Measurements from ENCODE around the gene PIGV. TPM values are rescaled to one million over a fixed set of nuclear protein-coding genes. Genes with fewer than 3 reads are reported as not detected.

The PIGV gene
- total and polyA plus RNA-seq, 4 experiments from 2014 or later: 7.9 to 18.2 (median 15.4) TPM

DNA sequence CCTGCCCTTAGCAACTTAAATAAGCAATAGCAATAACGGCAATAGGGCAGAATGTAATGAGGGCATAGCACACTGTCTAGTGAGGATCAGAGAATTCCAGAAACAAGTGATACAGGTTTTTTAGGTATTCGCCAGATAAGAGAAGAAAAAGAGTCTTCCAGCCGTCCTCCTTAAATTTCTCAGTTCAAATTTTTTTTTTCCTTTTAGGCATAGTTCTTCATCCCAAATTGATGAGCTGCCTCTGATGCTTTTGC is 1.8 kb downstream of the PIGV start:
- ChIA-PET CTCF (ENCODE audit: partially characterized antibody) (interaction anchor here (0.7 to 6.1 kb wide), 32 partner anchors 11 to 289 kb away, joined by 3 to 352 read pairs (median 10); partner anchors contain the start of gene ARID1A), POLR2A (ENCODE audit: partially characterized antibody) (interaction anchor here (1.1 to 13.8 kb wide), 17 partner anchors 11 to 318 kb away, joined by 4 to 595 read pairs (median 23); partner anchors contain the start of genes ARID1A, GPN2, HMGN2 and SFN)
- no peak for DNase-seq
- Histone ChIP-seq H3K4me1 (ENCODE audit: insufficient read depth, low read length) (peaks cover 63% of the 10 kb centered on the region), H3K4me3 (ENCODE audit: low read length in 2 of 2) (no peak overlapping the region), H3K9me3 (ENCODE audit: control insufficient read depth in 1 of 2, low read length in 2 of 2) (no peaks in the 10 kb centered on the region), H3K27me3 (ENCODE audit: insufficient read depth, low read length) (no peaks in the 10 kb centered on the region), H3K36me3 (ENCODE audit: insufficient read depth, low read length) (peaks cover 6% of the 10 kb centered on the region), H3K27ac (ENCODE audit: low read depth, low read length) (peak overlapping the region; percentile 90)
- H3K36me3 Mint-ChIP-seq: peaks cover 16 to 39% of the 10 kb centered on the region in 2 donors
- intact Hi-C loops (cut with micrococcal nuclease): loop anchor here (1.0 to 2.0 kb wide), 7 partner anchors 43 to 289 kb away; no protein-coding TSS in a partner anchor
- peaks cover 0 to 3% (median 0%) of the 10 kb centered on the region in 8 donors for H3K9me3 Mint-ChIP-seq
- H3K4me3 Mint-ChIP-seq: peak overlapping the region in 5 of 8 donors; percentile 86 to 100 (median 99)
- H3K27me3 Mint-ChIP-seq: no peaks in the 10 kb centered on the region
- peak overlapping the region in 6 of 7 donors; percentile 94 to 100 (median 100) for H3K27ac Mint-ChIP-seq
- H3K4me1 Mint-ChIP-seq: peaks cover 49 to 71% (median 62%) of the 10 kb centered on the region in 4 donors

DNA sequence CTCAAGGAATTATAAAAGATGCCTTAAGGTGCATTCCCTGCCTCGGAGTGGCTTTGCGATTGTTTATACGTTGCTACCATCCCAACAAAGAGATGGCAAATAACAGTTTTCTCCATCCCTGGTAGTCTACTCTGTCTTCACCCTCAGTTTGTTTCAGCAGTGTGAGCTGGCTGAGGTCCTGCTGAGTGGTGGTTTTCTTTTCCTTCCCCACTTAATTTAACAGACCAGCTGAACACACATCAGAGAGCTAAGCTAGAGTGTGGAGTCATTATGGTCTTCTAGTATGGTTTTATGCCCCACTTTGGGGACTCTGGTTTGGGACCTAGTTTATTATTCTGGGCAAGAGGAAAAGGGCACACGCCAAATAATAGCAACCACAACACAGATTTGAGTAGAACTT is 2.2 kb downstream of the PIGV start:
- H3K9me3 Mint-ChIP-seq: peaks cover 0 to 3% (median 0%) of the 10 kb centered on the region in 8 donors
- CTCF ChIA-PET (ENCODE audit: partially characterized antibody): interaction anchor here (0.7 to 6.1 kb wide), 30 partner anchors 10 to 289 kb away, joined by 3 to 352 read pairs (median 10); partner anchors contain the start of gene ARID1A
- peaks cover 10% of the 10 kb centered on the region for H3K36me3 ChIP-seq (ENCODE audit: insufficient read depth, low read length)
- peak overlapping the region in 5 of 8 donors; percentile 16 to 99 (median 58) for H3K4me3 Mint-ChIP-seq
- peak overlapping the region in 6 of 7 donors; percentile 60 to 100 (median 88) for H3K27ac Mint-ChIP-seq
- peaks cover 59% of the 10 kb centered on the region for H3K4me1 ChIP-seq (ENCODE audit: insufficient read depth, low read length)
- no peaks in the 10 kb centered on the region for H3K27me3 ChIP-seq (ENCODE audit: insufficient read depth, low read length)
- peaks cover 20 to 43% of the 10 kb centered on the region in 2 donors for H3K36me3 Mint-ChIP-seq
- no peak for DNase-seq
- POLR2A ChIA-PET (ENCODE audit: partially characterized antibody): interaction anchor here (0.7 to 13.8 kb wide), 12 partner anchors 11 to 290 kb away, joined by 4 to 595 read pairs (median 34); partner anchors contain the start of genes ARID1A, GPN2 and SFN
- H3K4me1 Mint-ChIP-seq: peaks cover 47 to 67% (median 58%) of the 10 kb centered on the region in 4 donors
- intact Hi-C loops (cut with micrococcal nuclease): loop anchor here (1.0 to 2.0 kb wide), 7 partner anchors 43 to 290 kb away; no protein-coding TSS in a partner anchor
- H3K27me3 Mint-ChIP-seq: no peaks in the 10 kb centered on the region
- peak overlapping the region; percentile 90 for H3K27ac ChIP-seq (ENCODE audit: low read depth, low read length)
- no peak overlapping the region for H3K4me3 ChIP-seq (ENCODE audit: low read length in 2 of 2)
- H3K9me3 ChIP-seq (ENCODE audit: control insufficient read depth in 1 of 2, low read length in 2 of 2): no peaks in the 10 kb centered on the region

DNA sequence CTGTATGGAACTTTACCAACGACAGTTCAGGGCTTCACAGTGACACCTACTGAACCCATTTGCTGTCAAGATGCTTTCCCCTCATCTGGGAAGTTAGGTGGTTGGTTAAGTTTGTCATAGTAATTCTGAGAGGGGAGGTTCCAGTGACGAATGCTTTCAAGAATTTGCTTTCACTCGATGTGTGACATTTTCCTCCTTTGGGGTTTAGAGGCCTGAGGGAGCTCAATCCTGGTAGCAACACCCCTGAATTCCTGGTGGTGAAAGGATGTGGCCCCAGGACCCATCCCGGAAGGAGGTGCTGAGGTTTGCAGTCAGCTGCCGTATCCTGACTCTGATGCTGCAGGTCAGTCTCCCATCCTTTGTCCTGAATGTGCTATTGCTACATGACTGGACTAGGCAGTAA is 2.8 kb downstream of the PIGV start:
- peaks cover 23 to 47% of the 10 kb centered on the region in 2 donors for H3K36me3 Mint-ChIP-seq

GRCh38 chr1:26791148-26791547 is 3.4 kb downstream of the PIGV start:
- Mint-ChIP-seq H3K4me3 (peak overlapping the region in 2 of 8 donors; percentile 16 to 57), H3K9me3 (peaks cover 0 to 3% (median 0%) of the 10 kb centered on the region in 8 donors), H3K4me1 (peaks cover 38 to 55% (median 47%) of the 10 kb centered on the region in 4 donors), H3K27me3 (no peaks in the 10 kb centered on the region), H3K27ac (peak overlapping the region; percentile 5 to 100 (median 78)), H3K36me3 (peaks cover 23 to 44% of the 10 kb centered on the region in 2 donors)
- peaks cover 47% of the 10 kb centered on the region for H3K4me1 ChIP-seq (ENCODE audit: insufficient read depth, low read length)
- ChIA-PET CTCF (ENCODE audit: partially characterized antibody) (interaction anchor here (0.8 to 6.1 kb wide), 20 partner anchors 9 to 291 kb away, joined by 3 to 352 read pairs (median 14); partner anchors contain the start of gene ARID1A), POLR2A (ENCODE audit: partially characterized antibody) (interaction anchor here (4.5 to 13.8 kb wide), 4 partner anchors 9 to 189 kb away, joined by 58 to 595 read pairs (median 86); partner anchors contain the start of gene ARID1A)
- H3K9me3 ChIP-seq (ENCODE audit: control insufficient read depth in 1 of 2, low read length in 2 of 2): no peaks in the 10 kb centered on the region
- no peak overlapping the region for H3K27ac ChIP-seq (ENCODE audit: low read depth, low read length)
- DNase-seq: no peak
- H3K27me3 ChIP-seq (ENCODE audit: insufficient read depth, low read length): no peaks in the 10 kb centered on the region
- H3K4me3 ChIP-seq (ENCODE audit: low read length in 2 of 2): no peak overlapping the region
- intact Hi-C loops (cut with micrococcal nuclease): no loop called here
- peaks cover 12% of the 10 kb centered on the region for H3K36me3 ChIP-seq (ENCODE audit: insufficient read depth, low read length)

More for the DNA sequence above, 2.8 kb downstream of the PIGV start:
- H3K4me1 Mint-ChIP-seq: peaks cover 44 to 61% (median 53%) of the 10 kb centered on the region in 4 donors
- H3K27ac ChIP-seq (ENCODE audit: low read depth, low read length): peak overlapping the region; percentile 23
- peak overlapping the region in 6 of 7 donors; percentile 77 to 100 (median 82) for H3K27ac Mint-ChIP-seq
- ChIA-PET CTCF (ENCODE audit: partially characterized antibody) (interaction anchor here (0.8 to 6.1 kb wide), 26 partner anchors 10 to 290 kb away, joined by 3 to 352 read pairs (median 10); partner anchors contain the start of gene ARID1A), POLR2A (ENCODE audit: partially characterized antibody) (interaction anchor here (0.7 to 13.8 kb wide), 6 partner anchors 10 to 290 kb away, joined by 4 to 595 read pairs (median 64); partner anchors contain the start of gene ARID1A)
- no peaks in the 10 kb centered on the region for H3K9me3 ChIP-seq (ENCODE audit: control insufficient read depth in 1 of 2, low read length in 2 of 2)
- peak in 1 of 5 donors; percentile 40 for DNase-seq
- H3K4me3 ChIP-seq (ENCODE audit: low read length in 2 of 2): no peak overlapping the region
- peak overlapping the region in 4 of 8 donors; percentile 16 to 86 (median 42) for H3K4me3 Mint-ChIP-seq
- H3K27me3 ChIP-seq (ENCODE audit: insufficient read depth, low read length): no peaks in the 10 kb centered on the region
- H3K4me1 ChIP-seq (ENCODE audit: insufficient read depth, low read length): peaks cover 53% of the 10 kb centered on the region
- H3K27me3 Mint-ChIP-seq: no peaks in the 10 kb centered on the region
- intact Hi-C loops (cut with micrococcal nuclease): no loop called here
- H3K36me3 ChIP-seq (ENCODE audit: insufficient read depth, low read length): peaks cover 12% of the 10 kb centered on the region
- peaks cover 0 to 3% (median 0%) of the 10 kb centered on the region in 8 donors for H3K9me3 Mint-ChIP-seq

DNA sequence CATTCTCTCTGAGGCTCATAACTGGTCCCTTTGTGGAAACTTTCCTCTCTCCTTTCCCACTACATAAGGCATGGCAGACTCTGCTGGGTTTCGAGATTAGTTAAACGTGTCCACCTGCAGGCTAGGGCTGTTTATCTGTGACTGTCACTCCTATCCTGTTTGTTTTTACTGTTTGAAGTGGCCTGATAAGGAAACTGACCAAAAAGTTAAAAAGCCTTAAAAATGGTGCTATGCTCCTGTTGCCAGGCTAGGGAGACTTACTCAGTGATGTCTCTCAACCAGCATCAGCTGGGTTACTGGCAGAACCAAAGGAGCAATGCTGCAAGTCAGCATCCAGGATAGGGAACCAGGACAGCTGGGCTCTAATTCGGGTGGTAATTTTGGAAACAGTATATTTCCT is 3.9 kb downstream of the PIGV start:
- H3K9me3 Mint-ChIP-seq: peaks cover 0 to 3% (median 0%) of the 10 kb centered on the region in 8 donors
- H3K4me3 ChIP-seq (ENCODE audit: low read length in 2 of 2): no peak overlapping the region
- intact Hi-C loops (cut with micrococcal nuclease): no loop called here
- H3K9me3 ChIP-seq (ENCODE audit: control insufficient read depth in 1 of 2, low read length in 2 of 2): no peaks in the 10 kb centered on the region
- peaks cover 33 to 50% (median 42%) of the 10 kb centered on the region in 4 donors for H3K4me1 Mint-ChIP-seq
- no peak for DNase-seq
- H3K4me3 Mint-ChIP-seq: no peak overlapping the region
- POLR2A ChIA-PET (ENCODE audit: partially characterized antibody): interaction anchor here (5.3 to 13.8 kb wide), 2 partner anchors 93 to 190 kb away, joined by 104 to 595 read pairs; partner anchors contain the start of gene ARID1A
- H3K36me3 Mint-ChIP-seq: peaks cover 27 to 48% of the 10 kb centered on the region in 2 donors
- H3K27me3 ChIP-seq (ENCODE audit: insufficient read depth, low read length): no peaks in the 10 kb centered on the region
- H3K27ac ChIP-seq (ENCODE audit: low read depth, low read length): no peak overlapping the region
- H3K36me3 ChIP-seq (ENCODE audit: insufficient read depth, low read length): peaks cover 12% of the 10 kb centered on the region
- H3K4me1 ChIP-seq (ENCODE audit: insufficient read depth, low read length): peaks cover 42% of the 10 kb centered on the region
- H3K27ac Mint-ChIP-seq: peak overlapping the region in 6 of 7 donors; percentile 5 to 100 (median 79)
- CTCF ChIA-PET (ENCODE audit: partially characterized antibody): interaction anchor here (1.1 to 6.1 kb wide), 12 partner anchors 9 to 252 kb away, joined by 3 to 352 read pairs (median 32); no protein-coding TSS in a partner anchor
- H3K27me3 Mint-ChIP-seq: no peaks in the 10 kb centered on the region

DNA sequence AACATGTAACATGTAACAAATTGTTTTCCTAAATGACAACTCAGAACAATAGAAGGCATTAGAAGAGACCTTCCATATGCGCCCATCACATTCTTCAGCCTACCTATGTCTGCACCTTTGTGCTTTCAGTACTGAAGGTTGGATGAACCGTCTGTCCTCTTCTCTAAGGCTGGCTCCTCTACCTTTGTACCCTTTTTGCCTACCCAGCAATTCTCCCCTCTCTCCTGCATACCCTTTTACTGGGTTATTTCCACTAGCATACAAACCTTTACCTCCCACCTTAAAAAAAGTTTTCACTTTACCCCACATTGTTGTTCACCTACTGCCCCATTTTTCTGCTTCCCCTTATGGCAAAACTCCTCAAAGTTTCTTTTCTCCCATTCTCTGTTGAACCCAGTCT is 5.2 kb downstream of the PIGV start:
- no peak for DNase-seq
- no peaks in the 10 kb centered on the region for H3K27me3 Mint-ChIP-seq
- Histone ChIP-seq H3K27ac (ENCODE audit: low read depth, low read length) (no peak overlapping the region), H3K27me3 (ENCODE audit: insufficient read depth, low read length) (no peaks in the 10 kb centered on the region), H3K4me3 (ENCODE audit: low read length in 2 of 2) (no peak overlapping the region), H3K36me3 (ENCODE audit: insufficient read depth, low read length) (peaks cover 12% of the 10 kb centered on the region), H3K9me3 (ENCODE audit: control insufficient read depth in 1 of 2, low read length in 2 of 2) (no peaks in the 10 kb centered on the region), H3K4me1 (ENCODE audit: insufficient read depth, low read length) (peaks cover 38% of the 10 kb centered on the region)
- no peaks in the 10 kb centered on the region for H3K9me3 Mint-ChIP-seq
- POLR2A ChIA-PET (ENCODE audit: partially characterized antibody): interaction anchor here (13.8 kb wide), 1 partner anchor 94 kb away, joined by 595 read pairs; the partner anchor contains the start of gene ARID1A
- H3K4me3 Mint-ChIP-seq: no peak overlapping the region
- CTCF ChIA-PET (ENCODE audit: partially characterized antibody): interaction anchor here (6.1 kb wide), 1 partner anchor 18 kb away, joined by 49 read pairs; no protein-coding TSS in a partner anchor
- peaks cover 27 to 40% (median 34%) of the 10 kb centered on the region in 4 donors for H3K4me1 Mint-ChIP-seq
- H3K36me3 Mint-ChIP-seq: peaks cover 33 to 43% of the 10 kb centered on the region in 2 donors
- intact Hi-C loops (cut with micrococcal nuclease): no loop called here
- peak overlapping the region in 4 of 7 donors; percentile 10 to 53 (median 22) for H3K27ac Mint-ChIP-seq

GRCh38 chr1:26794391-26794790 is 6.6 kb downstream of the PIGV start:
- Mint-ChIP-seq H3K9me3 (no peaks in the 10 kb centered on the region), H3K36me3 (peaks cover 34 to 38% of the 10 kb centered on the region in 2 donors), H3K27me3 (no peaks in the 10 kb centered on the region), H3K27ac (peak overlapping the region in 4 of 7 donors; percentile 37 to 91 (median 55)), H3K4me3 (no peak overlapping the region), H3K4me1 (peaks cover 23 to 37% (median 33%) of the 10 kb centered on the region in 4 donors)
- peaks cover 29% of the 10 kb centered on the region for H3K4me1 ChIP-seq (ENCODE audit: insufficient read depth, low read length)
- POLR2A ChIA-PET (ENCODE audit: partially characterized antibody): interaction anchor here (1.3 kb wide), 1 partner anchor 192 kb away, joined by 3 read pairs; no protein-coding TSS in a partner anchor
- intact Hi-C loops (cut with micrococcal nuclease): no loop called here
- no peaks in the 10 kb centered on the region for H3K9me3 ChIP-seq (ENCODE audit: control insufficient read depth in 1 of 2, low read length in 2 of 2)
- no peak for DNase-seq
- no peak overlapping the region for H3K4me3 ChIP-seq (ENCODE audit: low read length in 2 of 2)
- CTCF ChIA-PET (ENCODE audit: partially characterized antibody): interaction anchor here (0.6 to 4.2 kb wide), 7 partner anchors 11 to 195 kb away, joined by 3 to 33 read pairs (median 3); no protein-coding TSS in a partner anchor
- H3K27ac ChIP-seq (ENCODE audit: low read depth, low read length): no peak overlapping the region
- H3K27me3 ChIP-seq (ENCODE audit: insufficient read depth, low read length): no peaks in the 10 kb centered on the region
- H3K36me3 ChIP-seq (ENCODE audit: insufficient read depth, low read length): peaks cover 12% of the 10 kb centered on the region
